K562 (cell line): Measurements from ENCODE around the gene FILIP1. TPM values are rescaled to one million over a fixed set of nuclear protein-coding genes. Genes with fewer than 3 reads are reported as not detected.

Experiments
- ATF1 ChIP-seq, 2 experiments: fragments of 450-650 bp in 1 of 2; IDR thresholded peaks; 2 replicates each; pipeline ENCODE4 v1.6.1; 2016; ENCODE audit warnings: missing compliant biosample characterization in 1 of 2, missing genetic modification characterization in 1 of 2
- C11orf30 ChIP-seq: fragments of 450-650 bp; IDR thresholded peaks from 2 replicates; pipeline ENCODE4 v1.6.1; 2016; ENCODE audit warnings: low read depth, mild to moderate bottlenecking
- CREB3 ChIP-seq: fragments of 450-650 bp; conservative IDR thresholded peaks from 2 replicates; pipeline ENCODE4 v1.6.1; 2016; ENCODE audit warnings: missing genetic modification characterization, low read depth, mild to moderate bottlenecking, missing compliant biosample characterization, moderate library complexity
- DNMT1 ChIP-seq: fragments of 450-650 bp; IDR thresholded peaks from 2 replicates; pipeline ENCODE4 v1.6.1; 2016; ENCODE audit warnings: antibody characterized with exemption, mild to moderate bottlenecking
- KAT2B ChIP-seq: IDR thresholded peaks from one replicate; pipeline ENCODE4 v1.6.1; 2012; ENCODE audit warnings: low read depth, mild to moderate bottlenecking, control low read depth, inconsistent platforms, low read length, moderate library complexity
- MAFK ChIP-seq: IDR thresholded peaks from 2 replicates; pipeline ENCODE4 v1.6.1; 2011; ENCODE audit warnings: low read length, improper control_type of control experiment
- NFATC3 ChIP-seq: fragments of 450-650 bp; IDR thresholded peaks from 2 replicates; pipeline ENCODE4 v1.6.1; 2017; ENCODE audit warnings: mild to moderate bottlenecking
- PBX2 ChIP-seq, 2 experiments: IDR thresholded peaks in 1 of 2; conservative IDR thresholded peaks in 1 of 2; 2 replicates each; pipeline ENCODE4 v1.6.1; 2016; ENCODE audit warnings: low read depth in 2 of 2, mild to moderate bottlenecking in 1 of 2, missing compliant biosample characterization in 1 of 2, missing genetic modification characterization in 1 of 2, moderate library complexity in 1 of 2
- POLR2H ChIP-seq: IDR thresholded peaks from 2 replicates; pipeline ENCODE4 v1.6.1; 2016; ENCODE audit warnings: missing genetic modification characterization, low read depth, mild to moderate bottlenecking, control low read depth, missing compliant biosample characterization, moderate library complexity
- PTTG1 ChIP-seq: fragments of 450-650 bp; IDR thresholded peaks from 2 replicates; pipeline ENCODE4 v1.6.1; 2016; ENCODE audit warnings: low read depth, mild to moderate bottlenecking, missing genetic modification characterization, missing compliant biosample characterization
- RCOR1 ChIP-seq, 2 experiments: IDR thresholded peaks; 2 replicates each; pipeline ENCODE4 v1.6.1; 2012; ENCODE audit warnings: low read depth in 2 of 2, low read length in 2 of 2, borderline replicate concordance in 1 of 2, improper control_type of control experiment in 1 of 2
- SP1 ChIP-seq: sonication (generic); formaldehyde crosslinking; IDR thresholded peaks from 2 replicates; pipeline ENCODE4 v1.8.1; 2022; ENCODE audit warnings: mild to moderate bottlenecking, missing genetic modification reagents
- TAF7 ChIP-seq: fragments of 450-650 bp; IDR thresholded peaks from 2 replicates; pipeline ENCODE4 v1.6.1; 2016; ENCODE audit warnings: missing genetic modification characterization, missing compliant biosample characterization
- ZEB2 ChIP-seq: fragments of 450-650 bp; IDR thresholded peaks from 2 replicates; pipeline ENCODE4 v1.6.1; 2016
- ZNF143 ChIP-seq: sonication (generic); formaldehyde crosslinking; IDR thresholded peaks from 2 replicates; pipeline ENCODE4 v1.9.0; 2022; ENCODE audit warnings: mild to moderate bottlenecking, missing genetic modification reagents
- ZNF75A ChIP-seq: fragments of 450-650 bp; formaldehyde crosslinking; IDR thresholded peaks from 2 replicates; pipeline ENCODE4 v1.4.0; 2020; ENCODE audit warnings: mild to moderate bottlenecking
- polyA plus RNA-seq, 8 experiments: library from polyadenylated mRNA; depleted of rRNA in 4 of 8; stranded (reverse) in 5 of 8; unstranded in 3 of 8; fragments of >200 nt; fragmentation: Nextera tagmentation in 2 of 8; fragmentation: Illumina TruSeq in 1 of 8; extraction: Ambion mirVana in 2 of 8; extraction: Trizol in 1 of 8; gene quantifications; 2 replicates each; pipeline versions ENCODE4 v1.2.1 to v1.2.3, GENCODE V29; 2011 to 2014; ENCODE audit warnings: inconsistent platforms in 1 of 8, missing spikeins in 1 of 8
- total RNA-seq, 7 experiments: library from RNA; depleted of rRNA in 6 of 7; stranded (reverse); fragments of >200 nt in 6 of 7; fragmentation: Illumina TruSeq in 2 of 7; extraction: Trizol in 2 of 7; gene quantifications; 2 replicates each; pipeline versions ENCODE4 v1.2.1 to v1.2.3, GENCODE V29; 2011 to 2021; ENCODE audit warnings: low replicate concordance in 1 of 7

The FILIP1 gene
- total and polyA plus RNA-seq, 9 of the 15 experiments (the other 6 are each of a cell fraction or from before 2014, with no cell fraction given), result 0.03 to 0.25 (median 0.10) TPM; not detected in 1

- TF ChIP-seq C11orf30 (peak; percentile 57), MAFK (peak; percentile 30), CREB3 (tag) (0 out of 2 replicates have a peak, but pooled peaks have one; percentile 21), POLR2H (tag) (peak; percentile 91), RCOR1 (IDR thresholded peaks at IDR 0.05; ENCODE audit: borderline replicate concordance in 1 of 2, low read depth in 2 of 2, low read length in 2 of 2) (no peak), PBX2 (CRISPR knock-in tag; IDR thresholded peaks at IDR 0.05; ENCODE audit: low read depth) (no peak), PBX2 (tag; conservative IDR thresholded peaks at IDR 0.05; ENCODE audit: low read depth) (no peak), ZNF143 (CRISPR knock-in tag) (no peak), KAT2B (no peak), DNMT1 (no peak), ZNF75A (CRISPR knock-in tag) (no peak), NFATC3 (no peak), ZEB2 (no peak), SP1 (CRISPR knock-in tag) (no peak), ATF1 (CRISPR knock-in tag; IDR thresholded peaks at IDR 0.05) (no peak), ATF1 (tag; IDR thresholded peaks at IDR 0.05) (peak; percentile 89), TAF7 (tag) (no peak), PTTG1 (tag) (no peak)
These were observed 148.2 kb downstream of the FILIP1 start (continued) for GRCh38 chr6:75345413-75345812.
